GM23338 (cell line): ENCODE data around the gene BTBD19. TPM values are rescaled to one million over a fixed set of nuclear protein-coding genes. Genes with fewer than 3 reads are reported as not detected.

Experiments
- ATAC-seq: fragments of 200-7000 bp; cut with Tn5 transposase; 3 replicates; pipeline ENCODE4 v1.9.1; 2020
- DNase-seq: peaks from one replicate; pipeline ENCODE4 v3.0.0-alpha.2; 2015; ENCODE audit warnings: low spot score
- H2AFZ ChIP-seq: fragments of 200-600 bp; sonication (generic); 2 replicates; pipeline ENCODE4 v1.8.0; 2016; ENCODE audit warnings: antibody characterized with exemption, mild to moderate bottlenecking, moderate library complexity
- H3F3A ChIP-seq: fragments of 200-600 bp; sonication (generic); replicated peaks from 2 replicates; pipeline ENCODE4 v1.8.0; 2017; ENCODE audit warnings: antibody characterized with exemption, mixed run types, low read depth
- H3K27ac ChIP-seq: fragments of 200-600 bp; sonication (generic); 2 replicates; pipeline ENCODE4 v1.6.1; 2016; ENCODE audit warnings: low read depth
- H3K27me3 ChIP-seq: fragments of 200-600 bp; sonication (generic); 2 replicates; pipeline ENCODE4 v1.8.0; 2016; ENCODE audit warnings: mild to moderate bottlenecking, mixed run types, moderate library complexity; ENCODE audit not compliant: insufficient read depth
- H3K36me3 ChIP-seq: fragments of 200-600 bp; sonication (generic); 2 replicates; pipeline ENCODE4 v1.8.0; 2016; ENCODE audit warnings: mild to moderate bottlenecking; ENCODE audit not compliant: insufficient read depth
- H3K4me1 ChIP-seq: fragments of 200-600 bp; sonication (generic); 2 replicates; pipeline ENCODE4 v1.8.0; 2016; ENCODE audit warnings: mild to moderate bottlenecking, moderate library complexity; ENCODE audit not compliant: insufficient read depth
- H3K4me2 ChIP-seq: fragments of 200-600 bp; sonication (generic); 2 replicates; pipeline ENCODE4 v1.7.1; 2017; ENCODE audit warnings: mixed run types
- H3K4me3 ChIP-seq: fragments of 200-600 bp; sonication (generic); 2 replicates; pipeline ENCODE4 v1.6.1; 2016; ENCODE audit warnings: mixed run types
- H3K79me2 ChIP-seq: fragments of 200-600 bp; sonication (generic); replicated peaks from 2 replicates; pipeline ENCODE4 v1.8.0; 2017; ENCODE audit warnings: mild to moderate bottlenecking; ENCODE audit not compliant: insufficient read depth
- H3K9me2 ChIP-seq: fragments of 200-600 bp; sonication (generic); 2 replicates; pipeline ENCODE4 v1.8.0; 2017; ENCODE audit not compliant: insufficient read depth
- H4K20me1 ChIP-seq: fragments of 200-600 bp; sonication (generic); replicated peaks from 2 replicates; pipeline ENCODE4 v1.8.0; 2017; ENCODE audit warnings: mild to moderate bottlenecking; ENCODE audit not compliant: insufficient read depth
- H3K27ac Mint-ChIP-seq: 2 replicates; pipeline ENCODE4 v1.8.0; 2020; ENCODE audit warnings: inconsistent platforms, mild to moderate bottlenecking, moderate library complexity, mixed read lengths
- H3K27me3 Mint-ChIP-seq: 3 replicates; pipeline ENCODE4 v1.8.0; 2022; ENCODE audit warnings: low read depth, mild to moderate bottlenecking, moderate library complexity, mixed read lengths, inconsistent platforms; ENCODE audit not compliant: insufficient read depth, poor library complexity
- H3K36me3 Mint-ChIP-seq: 3 replicates; pipeline ENCODE4 v1.8.0; 2021; ENCODE audit warnings: low read depth, mild to moderate bottlenecking, inconsistent platforms, moderate library complexity, mixed read lengths
- H3K4me1 Mint-ChIP-seq: 3 replicates; pipeline ENCODE4 v1.8.0; 2020; ENCODE audit warnings: mild to moderate bottlenecking, inconsistent platforms, mixed read lengths
- H3K4me3 Mint-ChIP-seq: 3 replicates; pipeline ENCODE4 v1.8.0; 2021; ENCODE audit warnings: moderate library complexity, mild to moderate bottlenecking, inconsistent platforms, mixed read lengths
- H3K9me3 Mint-ChIP-seq: 3 replicates; pipeline ENCODE4 v1.8.0; 2020; ENCODE audit warnings: moderate library complexity, mild to moderate bottlenecking, inconsistent platforms, mixed read lengths
- CREB1 ChIP-seq: fragments of 250-450 bp; sonication (Bioruptor Pico); IDR thresholded peaks from 2 replicates; pipeline ENCODE4 v1.5.0; 2020; ENCODE audit warnings: low read depth, mild to moderate bottlenecking, moderate library complexity
- ETS1 ChIP-seq: IDR thresholded peaks from 2 replicates; pipeline ENCODE4 v1.6.1; 2016; ENCODE audit warnings: antibody characterized with exemption
- JUNB ChIP-seq: IDR thresholded peaks from one replicate; pipeline ENCODE4 v1.6.1; 2016; ENCODE audit warnings: antibody characterized with exemption; ENCODE audit not compliant: unreplicated experiment
- NANOG ChIP-seq: IDR thresholded peaks from 2 replicates; pipeline ENCODE4 v1.6.1; 2016; ENCODE audit warnings: antibody characterized with exemption, borderline replicate concordance
- POLR2AphosphoS5 ChIP-seq: IDR thresholded peaks from 2 replicates; pipeline ENCODE4 v1.6.1; 2016; ENCODE audit warnings: antibody characterized with exemption, low read depth
- REST ChIP-seq: IDR thresholded peaks from one replicate; pipeline ENCODE4 v1.6.1; 2018; ENCODE audit warnings: antibody characterized with exemption; ENCODE audit not compliant: unreplicated experiment
- STAT1 ChIP-seq: IDR thresholded peaks from one replicate; pipeline ENCODE4 v1.6.1; 2016; ENCODE audit warnings: antibody characterized with exemption; ENCODE audit not compliant: unreplicated experiment
- ZNF114 ChIP-seq: fragments of 250-450 bp; sonication (Bioruptor Pico); IDR thresholded peaks from 2 replicates; pipeline ENCODE4 v1.5.0; 2020; ENCODE audit warnings: mild to moderate bottlenecking, moderate library complexity
- ZNF331 ChIP-seq: fragments of 250-450 bp; sonication (Bioruptor Pico); IDR thresholded peaks from 2 replicates; pipeline ENCODE4 v1.5.0; 2020; ENCODE audit warnings: low read depth, mild to moderate bottlenecking, moderate library complexity
- polyA plus RNA-seq: library from polyadenylated mRNA; unstranded; fragments of >200 nt; fragmentation: Nextera tagmentation; extraction: Ambion mirVana; gene quantifications from 2 replicates; pipeline ENCODE4 v1.2.1, GENCODE V29; 2016
- total RNA-seq: library from RNA; depleted of rRNA; stranded (reverse); fragments of >200 nt; shearing (Covaris generic); gene quantifications from 2 replicates; pipeline ENCODE4 v1.2.3, GENCODE V29; 2014
- TF ChIP-seq, protein P1 (sequence below), 2 experiments: fragments of 200-600 bp in 1 of 2; sonication (generic) in 1 of 2; conservative IDR thresholded peaks; 2 replicates each; pipeline versions ENCODE4 v1.5.1 to v1.6.1; 2016 to 2017; ENCODE audit warnings: antibody characterized with exemption in 2 of 2, low read depth in 2 of 2, mild to moderate bottlenecking in 2 of 2, moderate library complexity in 1 of 2

Gene BTBD19
- total and polyA plus RNA-seq, 2 experiments from 2014 or later: 0.37 to 0.66 TPM

DNA sequence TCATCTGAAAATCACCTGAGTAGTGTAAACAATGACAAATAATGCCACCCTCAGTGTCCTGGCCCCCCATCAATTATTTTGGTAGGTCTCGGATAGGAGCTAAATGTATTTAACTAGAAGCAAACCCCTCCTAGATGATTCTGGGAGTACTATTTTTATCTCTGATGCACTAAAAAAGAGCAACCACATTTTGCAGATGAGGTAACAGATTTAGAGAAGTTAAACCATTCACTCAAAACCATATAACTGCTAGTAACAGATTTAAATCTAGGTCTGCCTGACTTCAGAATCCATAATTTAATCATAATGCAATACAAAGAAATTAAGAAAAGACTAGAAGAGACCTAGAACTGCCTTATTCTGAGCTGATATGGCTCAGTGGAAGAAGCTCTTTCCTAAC is 52.0 kb downstream of the BTBD19 start:
- no peaks in the 10 kb centered on the region for H3F3A ChIP-seq
- no peaks in the 10 kb centered on the region for H3K9me3 Mint-ChIP-seq
- H3K36me3 ChIP-seq: no peaks in the 10 kb centered on the region
- DNase-seq (no peak), ATAC-seq (no peak)
- no peaks in the 10 kb centered on the region for H3K27me3 Mint-ChIP-seq
- H3K4me3 ChIP-seq: no peak overlapping the region
- no peaks in the 10 kb centered on the region for H3K79me2 ChIP-seq
- peaks cover 8% of the 10 kb centered on the region; the same call in 1 of the 2 replicates for H3K4me1 ChIP-seq
- H3K36me3 Mint-ChIP-seq: peaks cover 3% of the 10 kb centered on the region
- no peak overlapping the region for H3K27ac Mint-ChIP-seq
- TF ChIP-seq JUNB (no peak), POLR2AphosphoS5 (no peak), ETS1 (no peak), ZNF331 (no peak)
- TF ChIP-seq, protein P1, sequence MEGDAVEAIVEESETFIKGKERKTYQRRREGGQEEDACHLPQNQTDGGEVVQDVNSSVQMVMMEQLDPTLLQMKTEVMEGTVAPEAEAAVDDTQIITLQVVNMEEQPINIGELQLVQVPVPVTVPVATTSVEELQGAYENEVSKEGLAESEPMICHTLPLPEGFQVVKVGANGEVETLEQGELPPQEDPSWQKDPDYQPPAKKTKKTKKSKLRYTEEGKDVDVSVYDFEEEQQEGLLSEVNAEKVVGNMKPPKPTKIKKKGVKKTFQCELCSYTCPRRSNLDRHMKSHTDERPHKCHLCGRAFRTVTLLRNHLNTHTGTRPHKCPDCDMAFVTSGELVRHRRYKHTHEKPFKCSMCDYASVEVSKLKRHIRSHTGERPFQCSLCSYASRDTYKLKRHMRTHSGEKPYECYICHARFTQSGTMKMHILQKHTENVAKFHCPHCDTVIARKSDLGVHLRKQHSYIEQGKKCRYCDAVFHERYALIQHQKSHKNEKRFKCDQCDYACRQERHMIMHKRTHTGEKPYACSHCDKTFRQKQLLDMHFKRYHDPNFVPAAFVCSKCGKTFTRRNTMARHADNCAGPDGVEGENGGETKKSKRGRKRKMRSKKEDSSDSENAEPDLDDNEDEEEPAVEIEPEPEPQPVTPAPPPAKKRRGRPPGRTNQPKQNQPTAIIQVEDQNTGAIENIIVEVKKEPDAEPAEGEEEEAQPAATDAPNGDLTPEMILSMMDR (conservative IDR thresholded peaks at IDR 0.05; ENCODE audit: low read depth in 2 of 2): no peak
- no peaks in the 10 kb centered on the region for H3K9me2 ChIP-seq
- H3K27ac ChIP-seq: no peak overlapping the region
- no peak overlapping the region for H2AFZ ChIP-seq
- H4K20me1 ChIP-seq: no peaks in the 10 kb centered on the region
- H3K4me3 Mint-ChIP-seq: no peak overlapping the region
- no peaks in the 10 kb centered on the region for H3K27me3 ChIP-seq
- peaks cover 4% of the 10 kb centered on the region; the same call in 2 of the 3 replicates for H3K4me1 Mint-ChIP-seq
- H3K4me2 ChIP-seq: peak overlapping the region; percentile 4; the same call in 1 of the 2 replicates

DNA sequence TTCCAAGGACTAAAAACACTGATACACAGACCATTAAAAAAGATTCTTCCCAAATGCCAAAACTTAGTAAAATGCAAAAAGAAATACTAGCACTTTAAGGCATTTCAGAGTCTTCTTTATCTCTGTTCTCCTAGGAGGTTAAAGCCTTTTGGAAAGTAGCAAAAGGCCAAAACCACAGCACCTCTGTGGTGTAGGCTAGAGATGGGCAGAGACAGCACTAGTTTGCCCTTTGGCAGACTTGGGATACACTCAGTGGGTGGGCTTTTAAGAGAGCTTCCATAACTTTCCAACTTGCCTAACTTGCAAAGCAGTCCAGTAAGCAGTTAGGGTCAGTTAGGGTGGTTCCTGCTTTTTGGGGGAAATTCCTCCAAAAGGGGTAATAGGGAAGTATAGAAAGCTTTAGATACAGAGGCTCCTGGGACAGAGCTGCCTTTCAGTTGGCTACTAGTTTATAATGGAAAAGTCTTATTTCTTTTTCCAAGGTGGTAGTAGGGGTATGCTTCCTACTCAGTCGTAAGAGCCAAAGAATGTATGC is 52.6 kb downstream of the BTBD19 start:
- Mint-ChIP-seq H3K9me3 (no peaks in the 10 kb centered on the region), H3K4me3 (no peak overlapping the region), H3K4me1 (peaks cover 4% of the 10 kb centered on the region; the same call in 2 of the 3 replicates), H3K27ac (no peak overlapping the region), H3K27me3 (no peaks in the 10 kb centered on the region), H3K36me3 (no peaks in the 10 kb centered on the region; the same call in 2 of the 3 replicates)
- Histone ChIP-seq H3K79me2 (no peaks in the 10 kb centered on the region), H2AFZ (no peak overlapping the region), H3K4me2 (peak overlapping the region; percentile 4; the same call in 1 of the 2 replicates), H3K9me2 (no peaks in the 10 kb centered on the region), H3K4me3 (no peak overlapping the region), H3K4me1 (peaks cover 8% of the 10 kb centered on the region; the same call in 1 of the 2 replicates), H3F3A (no peaks in the 10 kb centered on the region), H3K27me3 (no peaks in the 10 kb centered on the region), H4K20me1 (no peaks in the 10 kb centered on the region), H3K27ac (no peak overlapping the region), H3K36me3 (no peaks in the 10 kb centered on the region)
- ATAC-seq: peak; percentile 34; the same call in 2 of the 3 replicates
- no peak for DNase-seq
- TF ChIP-seq STAT1: no peak
- no peak for TF ChIP-seq CREB1
- TF ChIP-seq NANOG: no peak
- TF ChIP-seq, protein P1 (conservative IDR thresholded peaks at IDR 0.05; ENCODE audit: low read depth in 2 of 2): no peak
- no peak for TF ChIP-seq POLR2AphosphoS5
- no peak for TF ChIP-seq ZNF114 (CRISPR knock-in tag)
- TF ChIP-seq REST: no peak
- no peak for TF ChIP-seq JUNB
- TF ChIP-seq ZNF331: no peak
